Cardiac fibroblast (primary cell): Measurements from ENCODE around the gene CTDP1.

ENCODE experiments used
- DNase-seq, 2 donors: peaks; one replicate each; pipeline versions ENCODE4 v3.0.0 to v3.0.0-alpha.2; 2010; ENCODE audit warnings: low read depth in 2 of 2
- H3K4me3 ChIP-seq, 2 donors: replicated peaks in 1 of 2; 1 replicate in 1 of 2; 2 replicates in 1 of 2; pipeline ENCODE4 v1.5.1; 2011; ENCODE audit warnings: low read depth in 2 of 2, low read length in 2 of 2, mild to moderate bottlenecking in 2 of 2, moderate library complexity in 1 of 2
- TF ChIP-seq, protein P1 (sequence below): IDR thresholded peaks from one replicate; pipeline ENCODE4 v1.5.1; 2011; ENCODE audit warnings: low read depth, mild to moderate bottlenecking, low read length, inconsistent platforms

Gene CTDP1

DNA sequence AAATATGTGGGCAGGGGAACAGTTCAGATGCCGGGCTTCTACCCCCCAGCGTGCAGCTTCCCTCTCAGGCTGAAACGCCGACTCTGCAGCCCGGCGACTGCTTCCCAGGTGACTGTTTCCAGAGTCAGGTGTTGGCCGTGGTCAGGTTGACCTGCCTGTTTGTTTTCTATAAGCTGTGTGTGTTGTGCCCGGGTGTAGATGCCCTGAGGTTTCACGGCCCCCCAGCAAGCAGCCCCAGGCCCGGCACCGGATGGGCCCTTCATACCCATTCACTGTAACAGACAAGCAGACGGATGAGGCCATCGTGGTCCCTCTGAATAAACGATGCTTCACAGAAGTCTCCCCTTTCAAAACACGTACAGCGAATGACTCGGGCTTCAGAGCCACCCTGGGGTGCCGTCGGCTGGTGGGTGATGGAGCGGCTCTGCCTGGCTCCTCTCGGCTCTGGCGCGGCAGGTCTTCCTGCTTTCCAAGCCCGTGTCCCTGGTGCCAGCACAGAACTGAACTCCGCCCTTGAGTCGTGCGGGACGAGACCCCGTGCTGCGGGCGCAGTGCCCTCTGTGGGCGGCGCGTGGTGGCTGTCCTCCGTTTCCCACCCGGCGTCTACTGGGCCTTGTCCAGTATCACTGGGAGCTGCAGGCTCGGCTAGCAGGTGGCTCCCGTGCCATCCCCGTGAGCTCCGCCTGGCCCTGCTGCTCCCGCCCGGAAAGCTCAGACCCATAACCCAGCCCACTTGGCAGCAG, 103.1 kb downstream of the CTDP1 start:
- TF ChIP-seq, protein P1, sequence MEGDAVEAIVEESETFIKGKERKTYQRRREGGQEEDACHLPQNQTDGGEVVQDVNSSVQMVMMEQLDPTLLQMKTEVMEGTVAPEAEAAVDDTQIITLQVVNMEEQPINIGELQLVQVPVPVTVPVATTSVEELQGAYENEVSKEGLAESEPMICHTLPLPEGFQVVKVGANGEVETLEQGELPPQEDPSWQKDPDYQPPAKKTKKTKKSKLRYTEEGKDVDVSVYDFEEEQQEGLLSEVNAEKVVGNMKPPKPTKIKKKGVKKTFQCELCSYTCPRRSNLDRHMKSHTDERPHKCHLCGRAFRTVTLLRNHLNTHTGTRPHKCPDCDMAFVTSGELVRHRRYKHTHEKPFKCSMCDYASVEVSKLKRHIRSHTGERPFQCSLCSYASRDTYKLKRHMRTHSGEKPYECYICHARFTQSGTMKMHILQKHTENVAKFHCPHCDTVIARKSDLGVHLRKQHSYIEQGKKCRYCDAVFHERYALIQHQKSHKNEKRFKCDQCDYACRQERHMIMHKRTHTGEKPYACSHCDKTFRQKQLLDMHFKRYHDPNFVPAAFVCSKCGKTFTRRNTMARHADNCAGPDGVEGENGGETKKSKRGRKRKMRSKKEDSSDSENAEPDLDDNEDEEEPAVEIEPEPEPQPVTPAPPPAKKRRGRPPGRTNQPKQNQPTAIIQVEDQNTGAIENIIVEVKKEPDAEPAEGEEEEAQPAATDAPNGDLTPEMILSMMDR: no peak
- no peak for DNase-seq
- no peak overlapping the region for H3K4me3 ChIP-seq

DNA sequence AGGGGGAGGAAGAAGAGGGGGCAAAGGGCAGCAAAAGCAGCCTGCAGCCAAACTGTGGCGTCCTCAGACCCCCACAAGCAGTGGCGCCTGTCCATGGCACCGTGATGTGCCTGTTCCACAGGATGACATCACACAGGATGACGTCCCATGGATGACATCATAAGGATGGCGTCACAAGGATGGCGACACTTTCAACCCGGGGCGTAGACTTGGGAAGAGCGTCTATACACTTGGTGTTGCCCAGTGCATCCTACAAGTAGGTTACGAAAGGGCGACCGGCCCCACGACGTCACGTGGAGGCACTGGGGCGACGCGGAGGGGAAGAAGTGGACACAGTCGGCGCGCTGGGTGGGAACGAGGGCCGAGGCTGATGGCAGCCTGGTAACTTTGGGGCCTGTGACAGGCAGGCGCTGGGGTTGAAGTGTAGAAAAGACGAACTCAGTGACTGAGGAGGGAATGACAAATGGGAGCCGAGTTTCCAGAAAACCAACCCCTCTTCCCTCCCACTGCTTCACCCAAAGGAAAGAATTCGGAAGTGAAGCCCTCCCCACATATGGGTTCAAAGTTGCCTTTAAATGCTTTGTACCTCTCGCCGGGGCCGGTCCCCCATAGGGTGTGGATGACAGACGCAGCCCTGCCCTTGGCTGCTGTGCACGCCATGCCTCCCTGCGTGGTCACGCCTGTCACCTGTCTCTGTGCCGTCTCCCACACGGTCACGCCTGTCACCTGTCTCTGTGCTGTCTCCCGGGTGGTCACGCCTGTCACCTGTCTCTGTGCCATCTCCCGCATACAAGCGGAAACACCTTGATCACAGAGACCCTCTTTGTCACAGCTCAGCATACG, 104.7 kb downstream of the CTDP1 start:
- no peak for DNase-seq
- no peak overlapping the region for H3K4me3 ChIP-seq
- TF ChIP-seq, protein P1: no peak

DNA sequence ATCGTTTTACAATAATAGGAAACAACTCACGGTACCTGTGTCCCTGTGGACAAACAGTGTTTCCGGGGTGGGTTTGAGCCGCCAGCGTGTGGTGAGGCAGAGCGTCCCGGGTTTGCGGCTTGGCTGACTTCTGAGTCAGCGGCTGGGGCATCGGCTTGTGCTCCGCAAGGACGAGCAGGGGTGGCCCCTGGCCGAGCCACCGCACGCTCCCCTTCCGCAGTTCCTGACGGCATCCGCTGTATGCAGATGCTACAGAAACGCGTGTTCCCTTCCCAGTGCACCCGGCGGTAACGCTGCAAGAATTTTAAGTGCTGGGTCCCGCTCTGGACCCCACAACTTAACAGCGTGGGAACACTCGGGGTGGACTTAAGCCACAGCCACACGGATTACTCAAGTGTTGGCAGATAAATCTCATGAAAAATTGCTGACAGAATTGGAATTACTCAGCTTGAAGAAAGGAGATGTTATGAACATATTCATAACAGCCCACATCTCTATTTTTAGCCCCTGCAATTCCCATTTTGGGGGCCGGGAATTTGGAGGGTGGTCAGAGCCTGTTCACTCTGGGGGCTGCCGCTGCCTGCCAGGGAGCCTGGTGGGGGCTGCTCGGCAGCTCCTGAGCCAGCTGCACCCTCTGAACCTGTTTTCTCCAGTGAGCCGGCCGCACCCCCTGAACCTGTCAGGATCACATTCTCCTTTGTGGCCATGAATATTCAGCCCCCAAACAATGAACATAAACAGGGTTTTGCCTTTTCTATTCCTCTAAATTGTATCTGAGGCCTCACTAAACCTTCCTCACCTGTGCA, 105.6 kb downstream of the CTDP1 start:
- peak; percentile 12 to 53 for DNase-seq
- TF ChIP-seq, protein P1: no peak
- H3K4me3 ChIP-seq: no peak overlapping the region

DNA sequence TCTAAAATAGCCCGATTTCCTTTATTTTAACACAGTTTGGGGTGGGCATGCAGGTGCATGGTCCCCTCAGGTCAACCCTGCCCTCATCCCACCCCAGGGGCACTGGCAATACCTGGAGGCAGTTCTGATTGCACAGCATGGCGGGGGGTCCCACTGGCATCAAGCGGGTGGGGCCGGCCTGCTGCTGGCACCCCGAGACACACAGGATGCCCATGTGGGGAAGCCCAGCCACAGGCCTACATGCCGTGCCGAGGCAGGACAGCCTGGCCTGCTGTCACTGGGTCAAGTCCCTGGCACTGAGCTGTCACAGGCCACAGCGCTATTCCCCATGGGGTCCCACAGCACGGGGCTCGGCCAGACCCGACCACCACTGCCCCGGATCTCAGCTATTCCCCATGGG, 106.2 kb downstream of the CTDP1 start:
- DNase-seq: no peak
- H3K4me3 ChIP-seq: no peak overlapping the region
- TF ChIP-seq, protein P1: no peak

DNA sequence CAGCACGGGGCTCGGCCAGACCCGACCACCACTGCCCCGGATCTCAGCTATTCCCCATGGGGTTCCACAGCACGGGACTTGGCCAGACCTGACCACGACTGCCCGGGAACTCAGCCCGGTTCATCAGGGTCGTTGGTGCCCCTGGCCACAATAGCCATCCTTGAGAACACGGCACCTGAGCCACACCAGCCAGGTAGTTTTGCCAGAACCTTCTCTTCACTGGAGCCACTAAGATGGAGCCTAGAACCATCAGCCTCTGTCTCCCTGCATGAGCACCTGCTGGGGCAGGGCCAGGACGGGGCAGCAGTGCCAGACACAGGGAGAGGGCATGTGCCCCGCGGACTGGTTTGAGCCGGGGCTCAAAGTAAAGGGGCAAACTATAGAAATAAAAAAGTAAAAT, 106.7 kb downstream of the CTDP1 start:
- TF ChIP-seq, protein P1: no peak
- no peak for DNase-seq
- no peak overlapping the region for H3K4me3 ChIP-seq

DNA sequence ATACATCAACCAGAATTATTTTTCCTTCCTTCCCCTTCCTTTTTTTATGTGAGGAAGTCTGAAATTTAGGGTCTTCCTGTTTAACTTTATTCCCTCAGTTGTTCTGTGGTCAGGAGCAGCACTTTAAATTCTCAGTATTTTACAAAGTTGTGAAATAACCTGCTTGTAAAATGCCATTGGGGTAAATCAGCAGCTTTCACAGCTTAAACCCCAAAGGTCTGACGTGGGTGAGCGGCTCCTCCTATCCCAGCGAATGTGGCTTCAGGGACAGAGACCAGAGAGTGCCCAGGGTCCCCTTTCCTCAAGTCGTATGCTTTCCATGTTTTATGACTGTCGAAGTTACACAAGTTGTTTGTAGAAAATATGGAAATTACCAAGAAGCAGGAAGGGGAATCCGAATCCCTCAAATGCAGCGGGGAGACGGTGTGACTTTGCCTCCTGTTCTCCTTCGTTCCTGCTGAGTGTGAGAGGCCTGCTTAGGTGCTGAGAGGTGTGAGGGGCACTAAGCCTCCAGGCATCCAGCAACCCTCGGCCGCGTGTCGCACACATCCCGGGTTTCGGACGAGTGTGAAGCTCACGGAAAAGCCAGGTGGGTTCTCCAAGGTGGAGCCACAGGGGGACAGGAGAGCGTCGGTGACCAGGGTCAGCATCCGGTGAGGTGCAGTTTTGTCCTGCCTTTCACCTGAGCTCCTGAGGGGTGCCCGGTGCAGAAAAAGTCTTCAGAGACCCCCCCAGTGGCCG, 107.4 kb downstream of the CTDP1 start:
- TF ChIP-seq, protein P1: no peak
- DNase-seq: peak; percentile 68 to 81
- H3K4me3 ChIP-seq: no peak overlapping the region
